Loucy (cell line): ENCODE measurements around the gene GRB7.

Experiments used
- H2AFZ ChIP-seq: fragments of 200-600 bp; sonication (generic); 2 replicates; pipeline ENCODE4 v1.6.0; 2016; ENCODE audit warnings: antibody characterized with exemption, mild to moderate bottlenecking, low read length, moderate library complexity
- H3F3A ChIP-seq: fragments of 200-600 bp; 2 replicates; pipeline ENCODE4 v1.6.0; 2016; ENCODE audit warnings: antibody characterized with exemption, low read depth, mild to moderate bottlenecking
- H3K27me3 ChIP-seq: fragments of 200-600 bp; sonication (generic); 2 replicates; pipeline ENCODE4 v1.6.1; 2014; ENCODE audit warnings: low read length, mild to moderate bottlenecking; ENCODE audit not compliant: insufficient read depth, poor library complexity, severe bottlenecking
- H3K36me3 ChIP-seq: fragments of 200-600 bp; sonication (generic); 2 replicates; pipeline ENCODE4 v1.6.1; 2016; ENCODE audit warnings: low read length; ENCODE audit not compliant: insufficient read depth
- H3K4me1 ChIP-seq: fragments of 200-600 bp; sonication (generic); 2 replicates; pipeline ENCODE4 v1.5.1; 2014; ENCODE audit warnings: low read length, mild to moderate bottlenecking; ENCODE audit not compliant: insufficient read depth, poor library complexity, severe bottlenecking
- H3K4me2 ChIP-seq: fragments of 200-600 bp; sonication (generic); 2 replicates; pipeline ENCODE4 v1.6.0; 2014; ENCODE audit warnings: antibody characterized with exemption, low read length, low read depth, mild to moderate bottlenecking; ENCODE audit not compliant: poor library complexity, severe bottlenecking
- H3K4me3 ChIP-seq: fragments of 200-600 bp; sonication (generic); 2 replicates; pipeline ENCODE4 v1.5.1; 2014; ENCODE audit warnings: low read length, mild to moderate bottlenecking, mixed read lengths; ENCODE audit not compliant: poor library complexity, severe bottlenecking
- H3K79me2 ChIP-seq: fragments of 200-600 bp; sonication (generic); 2 replicates; pipeline ENCODE4 v1.6.1; 2014; ENCODE audit warnings: low read length; ENCODE audit not compliant: insufficient read depth
- H3K9ac ChIP-seq: fragments of 200-600 bp; sonication (generic); 2 replicates; pipeline ENCODE4 v1.6.0; 2014; ENCODE audit warnings: mild to moderate bottlenecking, low read depth, low read length, moderate library complexity; ENCODE audit not compliant: poor library complexity, severe bottlenecking
- H3K9me2 ChIP-seq: fragments of 200-600 bp; sonication (generic); replicated peaks from 2 replicates; pipeline ENCODE4 v1.6.1; 2016; ENCODE audit warnings: low read depth, low read length, mixed read lengths
- H3K9me3 ChIP-seq: fragments of 200-600 bp; sonication (generic); 2 replicates; pipeline ENCODE4 v1.6.1; 2014; ENCODE audit warnings: mild to moderate bottlenecking, antibody characterized with exemption, low read length, low read depth; ENCODE audit not compliant: insufficient read depth
- H4K20me1 ChIP-seq: fragments of 200-600 bp; sonication (generic); 2 replicates; pipeline ENCODE4 v1.6.0; 2014; ENCODE audit warnings: antibody characterized with exemption, low read length, mild to moderate bottlenecking; ENCODE audit not compliant: insufficient read depth, poor library complexity, severe bottlenecking
- EZH2phosphoT487 ChIP-seq: fragments of 200-600 bp; IDR thresholded peaks from 2 replicates; pipeline ENCODE4 v1.6.1; 2018; ENCODE audit warnings: antibody characterized with exemption, mild to moderate bottlenecking, moderate library complexity, borderline replicate concordance
- TF ChIP-seq, protein P1 (sequence below): fragments of 200-600 bp; sonication (generic); conservative IDR thresholded peaks from 2 replicates; pipeline ENCODE4 v1.5.1; 2014; ENCODE audit warnings: mild to moderate bottlenecking, antibody characterized with exemption, low read length

Gene GRB7

DNA sequence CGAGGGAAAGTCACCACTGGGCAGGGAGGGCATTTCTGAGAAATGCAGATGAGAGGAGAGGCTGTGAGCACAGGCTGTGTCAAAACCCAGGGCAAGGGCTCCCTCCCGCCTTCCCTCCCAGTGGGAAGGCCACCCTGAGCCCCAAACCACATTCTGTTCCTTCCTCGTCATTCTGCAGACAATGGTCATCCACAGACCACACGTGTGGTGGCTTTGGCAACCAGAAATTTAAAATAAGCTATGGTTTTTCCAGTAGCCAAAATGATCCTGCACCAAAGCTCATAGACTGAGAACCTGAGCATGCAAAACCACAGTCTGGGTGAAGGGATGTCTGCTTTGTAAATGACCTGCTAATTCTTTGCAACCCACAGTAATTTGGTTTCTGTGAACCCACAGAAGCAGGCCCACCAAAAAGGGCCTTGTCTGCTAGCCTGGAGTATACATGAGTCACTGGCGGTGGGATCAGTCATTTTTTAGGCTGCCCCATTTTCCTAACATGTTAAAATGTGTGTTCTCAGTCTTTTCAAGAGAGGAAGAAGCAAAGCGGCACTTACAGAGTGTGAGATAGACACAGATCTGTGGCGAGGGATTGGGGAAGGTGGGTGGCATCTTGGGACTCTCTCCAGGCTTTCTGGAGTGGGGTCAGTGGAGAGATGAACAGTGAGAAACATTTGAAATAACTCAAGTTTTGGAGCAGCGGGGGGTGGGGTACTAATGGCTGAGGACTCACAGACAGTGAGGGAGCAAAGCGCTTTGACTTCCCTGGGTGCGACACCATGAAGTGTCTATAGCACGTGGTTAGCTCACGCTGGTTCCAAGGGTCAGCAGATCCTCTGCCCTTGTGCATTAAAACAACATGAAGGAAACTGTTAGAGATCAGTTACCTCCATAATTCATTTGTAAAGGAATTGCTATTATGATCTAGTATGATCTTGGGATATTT lies 20.5 kb downstream of the GRB7 start:
- no peak overlapping the region for H3K4me3 ChIP-seq
- H3K36me3 ChIP-seq: no peaks in the 10 kb centered on the region
- peaks cover 30% of the 10 kb centered on the region for H3K4me1 ChIP-seq
- H3K9ac ChIP-seq: no peak overlapping the region
- no peaks in the 10 kb centered on the region for H3K9me3 ChIP-seq
- no peak overlapping the region for H2AFZ ChIP-seq
- TF ChIP-seq, protein P1, sequence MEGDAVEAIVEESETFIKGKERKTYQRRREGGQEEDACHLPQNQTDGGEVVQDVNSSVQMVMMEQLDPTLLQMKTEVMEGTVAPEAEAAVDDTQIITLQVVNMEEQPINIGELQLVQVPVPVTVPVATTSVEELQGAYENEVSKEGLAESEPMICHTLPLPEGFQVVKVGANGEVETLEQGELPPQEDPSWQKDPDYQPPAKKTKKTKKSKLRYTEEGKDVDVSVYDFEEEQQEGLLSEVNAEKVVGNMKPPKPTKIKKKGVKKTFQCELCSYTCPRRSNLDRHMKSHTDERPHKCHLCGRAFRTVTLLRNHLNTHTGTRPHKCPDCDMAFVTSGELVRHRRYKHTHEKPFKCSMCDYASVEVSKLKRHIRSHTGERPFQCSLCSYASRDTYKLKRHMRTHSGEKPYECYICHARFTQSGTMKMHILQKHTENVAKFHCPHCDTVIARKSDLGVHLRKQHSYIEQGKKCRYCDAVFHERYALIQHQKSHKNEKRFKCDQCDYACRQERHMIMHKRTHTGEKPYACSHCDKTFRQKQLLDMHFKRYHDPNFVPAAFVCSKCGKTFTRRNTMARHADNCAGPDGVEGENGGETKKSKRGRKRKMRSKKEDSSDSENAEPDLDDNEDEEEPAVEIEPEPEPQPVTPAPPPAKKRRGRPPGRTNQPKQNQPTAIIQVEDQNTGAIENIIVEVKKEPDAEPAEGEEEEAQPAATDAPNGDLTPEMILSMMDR: no peak
- no peak for TF ChIP-seq EZH2phosphoT487
- no peak overlapping the region for H3K4me2 ChIP-seq
- no peaks in the 10 kb centered on the region; the same call in 1 of the 2 replicates for H3F3A ChIP-seq
- H3K9me2 ChIP-seq: no peaks in the 10 kb centered on the region
- no peaks in the 10 kb centered on the region for H4K20me1 ChIP-seq
- no peaks in the 10 kb centered on the region for H3K27me3 ChIP-seq
- H3K79me2 ChIP-seq: no peaks in the 10 kb centered on the region

DNA sequence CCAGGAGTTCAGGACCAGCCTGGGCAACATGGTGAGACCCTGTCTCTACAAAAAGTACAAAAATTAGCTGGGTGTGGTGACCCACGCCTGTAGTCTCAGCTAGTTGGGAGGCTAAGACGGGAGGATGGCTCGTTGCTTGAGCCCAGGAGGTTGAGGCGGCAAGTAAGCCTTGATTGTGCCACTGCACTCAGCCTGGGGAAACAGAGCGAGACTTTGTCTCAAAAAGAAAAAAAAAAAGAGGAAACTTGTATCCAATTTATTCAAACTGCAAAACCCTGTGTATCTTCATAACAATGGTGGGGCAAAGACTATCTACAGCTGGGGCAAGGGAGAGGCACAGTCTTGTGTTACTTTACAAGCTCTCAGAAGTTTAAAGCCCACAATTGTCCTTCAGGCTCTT lies 21.5 kb downstream of the GRB7 start:
- Histone ChIP-seq H4K20me1 (no peaks in the 10 kb centered on the region), H3K9me3 (no peaks in the 10 kb centered on the region), H3K9me2 (no peaks in the 10 kb centered on the region), H3K27me3 (no peaks in the 10 kb centered on the region), H3K79me2 (no peaks in the 10 kb centered on the region), H3K4me2 (no peak overlapping the region), H2AFZ (no peak overlapping the region), H3K9ac (no peak overlapping the region), H3K4me3 (no peak overlapping the region), H3K4me1 (peaks cover 24% of the 10 kb centered on the region), H3K36me3 (no peaks in the 10 kb centered on the region), H3F3A (no peaks in the 10 kb centered on the region; the same call in 1 of the 2 replicates)
- TF ChIP-seq EZH2phosphoT487: no peak
- TF ChIP-seq, protein P1: no peak

DNA sequence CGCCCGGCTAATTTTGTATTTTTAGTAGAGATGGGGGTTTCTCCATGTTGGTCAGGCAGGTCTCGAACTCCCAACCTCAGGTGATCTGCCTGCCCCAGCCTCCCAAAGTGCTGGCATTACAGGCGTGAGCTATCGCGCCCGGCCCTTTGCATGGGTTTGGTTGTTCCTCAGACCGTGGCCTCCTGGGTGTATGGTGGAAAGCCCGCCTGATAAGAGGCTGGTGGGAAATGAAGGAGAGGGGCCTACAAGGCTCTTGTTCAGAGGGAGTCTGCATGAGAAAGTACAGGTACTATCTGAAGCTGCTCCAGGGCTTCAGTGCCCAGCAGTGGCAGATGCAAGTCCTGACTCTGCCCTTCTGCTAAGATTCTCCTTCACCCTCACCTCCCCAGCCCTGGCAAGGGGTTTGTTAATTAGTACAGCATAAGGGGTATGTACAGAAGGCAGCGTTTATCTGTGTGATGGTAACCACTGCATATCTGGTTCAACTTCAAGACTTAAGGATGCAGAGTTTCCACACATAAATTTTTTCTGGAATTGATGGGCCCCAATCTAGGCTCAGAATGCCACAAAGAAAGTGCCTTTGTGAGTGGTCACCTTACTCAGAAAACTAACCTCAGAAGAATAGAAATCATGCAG lies 24.2 kb downstream of the GRB7 start:
- H2AFZ ChIP-seq: no peak overlapping the region
- TF ChIP-seq, protein P1: no peak
- TF ChIP-seq EZH2phosphoT487: no peak

More for the DNA sequence above, 24.2 kb downstream of the GRB7 start:
- H3K9me3 ChIP-seq: no peaks in the 10 kb centered on the region
- no peak overlapping the region for H3K4me2 ChIP-seq
- no peaks in the 10 kb centered on the region for H3K36me3 ChIP-seq
- peaks cover 4% of the 10 kb centered on the region for H3K4me1 ChIP-seq
- no peaks in the 10 kb centered on the region for H3K9me2 ChIP-seq
- H3F3A ChIP-seq: no peaks in the 10 kb centered on the region; the same call in 1 of the 2 replicates
- H3K79me2 ChIP-seq: no peaks in the 10 kb centered on the region
- no peak overlapping the region for H3K9ac ChIP-seq
- H3K4me3 ChIP-seq: no peak overlapping the region
- H4K20me1 ChIP-seq: no peaks in the 10 kb centered on the region
- no peaks in the 10 kb centered on the region for H3K27me3 ChIP-seq
